Measurements from ENCODE around the gene KCNC4.

GRCh38 chr1:110206261-110206920, 3.7 kb upstream of the KCNC4 start:
- TF ChIP-seq CTCF (IDR thresholded peaks at IDR 0.05) (no peak), POLR2A (IDR thresholded peaks at IDR 0.05; ENCODE audit: low read depth) (no peak)
